Stimulated activated CD8-positive, alpha-beta memory T cell treated with anti-CD3 and anti-CD28 coated beads, Interleukin-12 subunit alpha, Interleukin-12 subunit beta, amount 100 ng/mL, for 4 hours (primary cell): ENCODE results near the gene ACTL7B.
"Not testable (repeated sequence)": the region's sequence is repeated elsewhere in the genome, so short reads cannot be mapped to it uniquely, and the experiment has no call there.

Source experiments
- DNase-seq: peaks from one replicate; pipeline ENCODE4 v3.0.0-alpha.2; 2020; ENCODE audit warnings: low read depth

ACTL7B gene

GRCh38 chr9:108855888-108856287 lies at the start of gene ACTL7B:
TSS of gene ACTL7B (minus strand) at chr9:108855986. CDS start at chr9:108855930, 56 bp downstream.
- no peak for DNase-seq

- DNase-seq: no peak
Observed at GRCh38 chr9:108905494-108905893, 49.7 kb upstream of the ACTL7B start.

- DNase-seq: no peak
Observed at GRCh38 chr9:108904161-108904560, 48.4 kb upstream of the ACTL7B start.

GRCh38 chr9:108903420-108904103 lies 47.8 kb upstream of the ACTL7B start:
- no peak for DNase-seq

GRCh38 chr9:108900176-108900575 lies 44.4 kb upstream of the ACTL7B start:
- DNase-seq: no peak

GRCh38 chr9:108899023-108899695 lies 43.4 kb upstream of the ACTL7B start:
- DNase-seq: not testable (repeated sequence)

GRCh38 chr9:108897324-108898096 lies 41.7 kb upstream of the ACTL7B start:
- no peak for DNase-seq

GRCh38 chr9:108894225-108894997 lies 38.6 kb upstream of the ACTL7B start:
- no peak for DNase-seq

GRCh38 chr9:108889649-108890067 lies 33.9 kb upstream of the ACTL7B start:
- no peak for DNase-seq

- not testable (repeated sequence) for DNase-seq
Observed at GRCh38 chr9:108886594-108887271, 30.9 kb upstream of the ACTL7B start.

- DNase-seq: no peak
Observed at GRCh38 chr9:108885643-108886348, 30.0 kb upstream of the ACTL7B start.

- DNase-seq: no peak
Observed at GRCh38 chr9:108884701-108885100, 28.9 kb upstream of the ACTL7B start.

GRCh38 chr9:108883085-108883484 lies 27.3 kb upstream of the ACTL7B start:
- DNase-seq: no peak

GRCh38 chr9:108882052-108882888 lies 26.5 kb upstream of the ACTL7B start:
- DNase-seq: no peak

GRCh38 chr9:108880738-108881316 lies 25.0 kb upstream of the ACTL7B start:
- no peak for DNase-seq

- no peak for DNase-seq
Observed at GRCh38 chr9:108877524-108877923, 21.7 kb upstream of the ACTL7B start.

GRCh38 chr9:108876425-108876824 lies 20.6 kb upstream of the ACTL7B start:
- no peak for DNase-seq

- DNase-seq: no peak
Observed at GRCh38 chr9:108874058-108874788, 18.4 kb upstream of the ACTL7B start.
